ENCODE results near the gene TEX36.

DNA sequence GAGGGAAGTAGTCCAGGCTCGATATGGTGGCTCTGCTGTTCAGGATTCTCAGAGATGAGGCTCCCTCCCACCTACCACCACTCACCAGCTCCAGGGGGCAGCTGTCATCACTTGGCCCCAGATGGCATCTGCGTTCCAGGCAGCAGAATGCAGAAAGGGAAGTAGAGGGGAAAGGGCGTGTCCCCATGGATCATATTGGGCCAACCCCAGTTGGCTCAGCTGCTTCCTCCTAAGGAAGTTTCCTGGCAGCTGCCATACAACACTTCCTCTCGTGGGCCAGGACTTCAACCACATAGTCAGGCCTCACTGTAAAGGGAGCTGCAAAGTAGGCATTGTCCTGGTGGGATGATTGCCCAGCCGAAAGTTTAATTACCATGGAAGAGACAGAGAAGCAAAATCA lies 1.6 kb upstream of the TEX36 start:
- TF ChIP-seq, protein P1, sequence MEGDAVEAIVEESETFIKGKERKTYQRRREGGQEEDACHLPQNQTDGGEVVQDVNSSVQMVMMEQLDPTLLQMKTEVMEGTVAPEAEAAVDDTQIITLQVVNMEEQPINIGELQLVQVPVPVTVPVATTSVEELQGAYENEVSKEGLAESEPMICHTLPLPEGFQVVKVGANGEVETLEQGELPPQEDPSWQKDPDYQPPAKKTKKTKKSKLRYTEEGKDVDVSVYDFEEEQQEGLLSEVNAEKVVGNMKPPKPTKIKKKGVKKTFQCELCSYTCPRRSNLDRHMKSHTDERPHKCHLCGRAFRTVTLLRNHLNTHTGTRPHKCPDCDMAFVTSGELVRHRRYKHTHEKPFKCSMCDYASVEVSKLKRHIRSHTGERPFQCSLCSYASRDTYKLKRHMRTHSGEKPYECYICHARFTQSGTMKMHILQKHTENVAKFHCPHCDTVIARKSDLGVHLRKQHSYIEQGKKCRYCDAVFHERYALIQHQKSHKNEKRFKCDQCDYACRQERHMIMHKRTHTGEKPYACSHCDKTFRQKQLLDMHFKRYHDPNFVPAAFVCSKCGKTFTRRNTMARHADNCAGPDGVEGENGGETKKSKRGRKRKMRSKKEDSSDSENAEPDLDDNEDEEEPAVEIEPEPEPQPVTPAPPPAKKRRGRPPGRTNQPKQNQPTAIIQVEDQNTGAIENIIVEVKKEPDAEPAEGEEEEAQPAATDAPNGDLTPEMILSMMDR (IDR thresholded peaks at IDR 0.05): no peak
- no peak for TF ChIP-seq POLR2A (IDR thresholded peaks at IDR 0.05)
